HUES6 (cell line): Measurements from ENCODE around the gene CABP1.
"Not testable (repeated sequence)": the region's sequence is repeated elsewhere in the genome, so short reads cannot be mapped to it uniquely, and the experiment has no call there.

Source experiments
- H3K27ac ChIP-seq: 2 replicates; pipeline ENCODE4 v1.7.0; 2013; ENCODE audit warnings: low read depth, mild to moderate bottlenecking, low read length, inconsistent platforms
- H3K27me3 ChIP-seq: 2 replicates; pipeline ENCODE4 v1.6.1; 2013; ENCODE audit warnings: low read length; ENCODE audit not compliant: control insufficient read depth, insufficient read depth
- H3K36me3 ChIP-seq: 2 replicates; pipeline ENCODE4 v1.6.1; 2013; ENCODE audit warnings: low read length; ENCODE audit not compliant: control insufficient read depth, insufficient read depth
- H3K4me1 ChIP-seq: 2 replicates; pipeline ENCODE4 v1.6.1; 2013; ENCODE audit warnings: low read length; ENCODE audit not compliant: control insufficient read depth, insufficient read depth
- H3K4me3 ChIP-seq: 2 replicates; pipeline ENCODE4 v1.5.1; 2013; ENCODE audit warnings: low read depth, low read length
- H3K9ac ChIP-seq: one replicate; pipeline ENCODE4 v1.6.1; 2013; ENCODE audit warnings: mild to moderate bottlenecking, low read length
- H3K9me3 ChIP-seq: 2 replicates; pipeline ENCODE4 v1.6.1; 2013; ENCODE audit warnings: low read depth, low read length; ENCODE audit not compliant: control insufficient read depth, insufficient read depth

The CABP1 gene

GRCh38 chr12:120611534-120611933, 28.9 kb upstream of the CABP1 start:
- not testable (repeated sequence) for H3K27ac ChIP-seq, H3K4me1 ChIP-seq, H3K4me3 ChIP-seq, H3K36me3 ChIP-seq, H3K27me3 ChIP-seq, H3K9me3 ChIP-seq, H3K9ac ChIP-seq

- Histone ChIP-seq H3K36me3 (no peaks in the 10 kb centered on the region), H3K4me3 (no peak overlapping the region), H3K27ac (no peak overlapping the region), H3K9me3 (no peaks in the 10 kb centered on the region), H3K27me3 (no peaks in the 10 kb centered on the region), H3K9ac (no peak overlapping the region), H3K4me1 (0 out of 2 replicates have a peak, but pooled peaks cover 4% of the 10 kb centered on the region)
Measured at GRCh38 chr12:120614848-120615247, 25.6 kb upstream of the CABP1 start.

GRCh38 chr12:120617193-120617592, 23.2 kb upstream of the CABP1 start:
- not testable (repeated sequence) for H3K4me3 ChIP-seq, H3K27me3 ChIP-seq, H3K9me3 ChIP-seq, H3K9ac ChIP-seq, H3K36me3 ChIP-seq, H3K4me1 ChIP-seq, H3K27ac ChIP-seq

- not testable (repeated sequence) for H3K9me3 ChIP-seq, H3K4me1 ChIP-seq, H3K27me3 ChIP-seq, H3K36me3 ChIP-seq, H3K27ac ChIP-seq, H3K9ac ChIP-seq, H3K4me3 ChIP-seq
Measured at GRCh38 chr12:120617767-120618166, 22.7 kb upstream of the CABP1 start.

DNA sequence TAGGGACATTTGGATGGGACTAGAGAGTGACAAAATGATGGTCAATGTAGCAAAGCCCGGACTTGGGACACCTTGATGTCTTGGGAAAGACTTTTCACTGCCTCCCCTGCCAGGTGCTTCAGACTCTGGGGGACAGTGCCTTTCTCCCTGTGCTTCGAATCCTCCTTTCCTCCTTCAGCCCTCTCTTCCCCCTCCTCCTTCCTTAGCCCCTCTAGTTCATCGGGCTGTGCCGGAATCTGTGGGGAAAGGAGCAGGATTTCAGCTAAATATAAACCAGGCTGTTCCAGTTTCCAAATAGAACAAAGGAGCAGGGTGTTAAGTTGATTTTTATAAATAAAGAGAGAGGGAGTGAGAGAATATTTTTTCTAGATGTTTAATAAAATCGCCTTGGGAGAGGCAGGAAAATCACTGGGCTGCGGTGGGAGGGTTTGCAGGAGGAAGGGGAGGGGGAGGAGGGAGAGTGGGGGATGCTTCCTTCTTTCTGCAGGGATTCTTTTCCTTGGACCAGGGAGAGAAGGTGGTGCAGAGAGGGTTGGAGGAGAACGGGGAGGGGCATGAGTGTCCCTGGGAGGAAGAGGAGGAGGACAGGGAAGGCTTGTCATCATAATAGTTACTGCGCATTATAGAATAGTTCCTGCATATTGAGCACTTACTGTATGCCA, 21.3 kb upstream of the CABP1 start:
- no peaks in the 10 kb centered on the region for H3K27me3 ChIP-seq
- no peak overlapping the region for H3K9ac ChIP-seq
- no peak overlapping the region; the same call in 1 of the 2 replicates for H3K4me3 ChIP-seq
- H3K4me1 ChIP-seq = 0 out of 2 replicates have a peak, but pooled peaks cover 4% of the 10 kb centered on the region
- H3K9me3 ChIP-seq = no peaks in the 10 kb centered on the region
- H3K36me3 ChIP-seq = no peaks in the 10 kb centered on the region
- no peak overlapping the region for H3K27ac ChIP-seq

- H3K27ac ChIP-seq = no peak overlapping the region
- H3K9ac ChIP-seq = no peak overlapping the region
- no peak overlapping the region for H3K4me3 ChIP-seq
Measured at GRCh38 chr12:120620624-120621023, 19.8 kb upstream of the CABP1 start.

DNA sequence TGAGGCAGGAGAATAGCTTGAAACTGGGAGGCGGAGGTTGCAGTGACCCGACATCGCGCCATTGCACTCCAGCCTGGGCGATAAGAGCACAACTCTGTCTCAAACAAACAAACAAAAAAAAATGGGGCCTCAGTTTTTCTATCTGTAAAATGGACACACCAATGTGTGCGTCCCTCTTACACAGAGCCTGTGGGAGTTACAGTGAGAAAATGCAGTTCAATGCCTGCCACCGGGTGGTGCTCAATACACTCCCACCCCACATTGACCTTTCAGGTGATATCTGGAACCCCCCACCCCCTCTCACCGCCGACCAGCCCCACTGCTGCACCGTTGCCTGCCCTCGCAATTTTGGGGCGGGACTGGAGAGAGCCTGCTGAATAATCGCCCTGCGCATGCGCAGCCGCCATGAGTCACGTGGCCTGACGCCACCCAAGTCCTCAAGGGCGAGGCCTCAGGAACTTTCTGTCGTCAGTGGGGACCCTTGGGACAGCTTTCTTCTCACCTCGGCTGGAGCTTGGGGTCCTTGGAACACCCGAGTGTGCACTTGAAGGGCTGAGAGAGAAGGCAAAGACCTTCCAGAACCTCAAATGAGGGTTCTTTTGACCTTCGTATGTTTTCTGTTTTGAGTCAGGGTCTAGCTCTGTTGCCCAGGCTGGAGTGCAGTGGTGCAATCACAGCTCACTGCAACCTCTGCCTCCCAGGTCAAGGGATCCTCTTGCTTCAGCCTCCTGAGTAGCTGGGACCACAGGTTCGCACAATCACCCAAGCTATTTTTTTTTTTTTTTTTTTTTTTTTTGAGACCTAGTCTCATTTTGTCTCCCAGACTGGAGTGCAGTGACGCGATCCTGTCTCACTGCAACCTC, 14.6 kb upstream of the CABP1 start:
- H3K27me3 ChIP-seq = no peaks in the 10 kb centered on the region
- H3K4me1 ChIP-seq = no peaks in the 10 kb centered on the region
- no peaks in the 10 kb centered on the region for H3K36me3 ChIP-seq
- no peak overlapping the region for H3K4me3 ChIP-seq
- H3K9ac ChIP-seq = no peak overlapping the region
- H3K9me3 ChIP-seq = no peaks in the 10 kb centered on the region
- H3K27ac ChIP-seq = no peak overlapping the region

More at GRCh38 chr12:120620624-120621023, 19.8 kb upstream of the CABP1 start:
- H3K4me1 ChIP-seq = 0 out of 2 replicates have a peak, but pooled peaks cover 4% of the 10 kb centered on the region
- no peaks in the 10 kb centered on the region for H3K36me3 ChIP-seq
- no peaks in the 10 kb centered on the region for H3K9me3 ChIP-seq
- H3K27me3 ChIP-seq = no peaks in the 10 kb centered on the region

DNA sequence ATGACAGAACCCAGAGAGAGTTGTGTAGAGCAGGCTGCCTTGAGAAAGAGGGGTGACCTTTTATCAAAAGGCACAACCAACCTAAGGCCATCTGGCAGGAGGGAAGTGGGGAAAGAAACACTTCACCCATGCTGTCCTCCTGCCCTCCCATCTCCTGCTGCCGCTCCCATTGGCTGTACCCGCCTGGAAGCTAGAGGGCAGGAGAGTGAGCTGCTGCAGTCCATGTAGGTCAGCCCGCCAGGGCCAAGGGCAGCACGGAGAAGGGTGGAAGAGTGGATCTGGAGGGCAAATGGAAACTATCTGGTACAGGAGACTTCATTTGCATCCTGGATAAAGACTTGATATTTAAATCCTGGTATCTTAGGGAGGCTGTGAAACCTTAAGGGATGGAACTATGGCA, 11.5 kb upstream of the CABP1 start:
- H3K4me3 ChIP-seq = no peak overlapping the region
- no peaks in the 10 kb centered on the region for H3K4me1 ChIP-seq
- no peaks in the 10 kb centered on the region for H3K9me3 ChIP-seq
- no peak overlapping the region for H3K9ac ChIP-seq
- no peaks in the 10 kb centered on the region; the same call in 1 of the 2 replicates for H3K27me3 ChIP-seq
- no peaks in the 10 kb centered on the region for H3K36me3 ChIP-seq
- no peak overlapping the region for H3K27ac ChIP-seq

DNA sequence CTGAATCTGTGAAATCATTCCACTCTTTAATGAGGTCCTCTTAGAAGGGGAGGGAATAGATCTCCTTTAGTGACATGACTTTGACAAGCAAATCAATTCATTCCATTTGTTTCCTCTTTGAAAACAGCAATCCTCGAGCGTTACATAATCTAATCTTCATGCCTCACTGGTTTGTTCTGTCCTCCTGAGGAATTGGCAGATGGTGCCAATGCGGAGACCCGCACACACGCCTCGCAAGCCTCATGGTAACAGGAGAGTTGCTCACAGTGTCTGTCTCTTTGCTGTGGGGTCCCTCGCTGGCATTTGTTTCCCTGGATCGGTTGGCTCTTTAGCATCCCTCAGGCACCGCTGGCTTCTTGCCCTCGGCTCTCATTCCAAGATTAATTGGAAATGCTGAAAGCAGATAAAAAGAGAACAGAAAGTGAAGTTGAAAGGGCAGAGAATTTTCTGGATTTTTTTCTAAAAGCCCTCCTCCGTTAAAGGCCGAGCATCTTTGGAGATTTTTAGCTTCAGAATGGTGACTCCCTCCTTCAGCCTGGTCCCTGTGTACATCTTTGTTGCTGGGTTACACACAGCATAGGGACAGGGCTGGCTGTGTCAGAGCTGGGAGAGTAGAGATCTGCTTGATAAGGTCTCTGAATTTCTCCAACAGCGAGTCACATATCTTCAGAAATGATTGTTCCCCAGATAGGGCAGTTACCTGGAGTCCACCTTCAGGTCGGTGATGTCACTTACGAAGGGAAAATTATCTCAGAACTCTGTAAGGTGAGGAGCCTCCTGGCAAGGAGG, 10.1 kb upstream of the CABP1 start:
- Histone ChIP-seq H3K4me3 (no peak overlapping the region), H3K4me1 (no peaks in the 10 kb centered on the region), H3K9me3 (no peaks in the 10 kb centered on the region), H3K9ac (no peak overlapping the region), H3K36me3 (no peaks in the 10 kb centered on the region), H3K27ac (no peak overlapping the region), H3K27me3 (no peaks in the 10 kb centered on the region; the same call in 1 of the 2 replicates)

GRCh38 chr12:120631097-120631496, 9.3 kb upstream of the CABP1 start:
- Histone ChIP-seq H3K9ac (no peak overlapping the region), H3K36me3 (no peaks in the 10 kb centered on the region), H3K4me3 (no peak overlapping the region), H3K27me3 (no peaks in the 10 kb centered on the region; the same call in 1 of the 2 replicates), H3K9me3 (no peaks in the 10 kb centered on the region), H3K4me1 (no peaks in the 10 kb centered on the region), H3K27ac (no peak overlapping the region)
